ENCODE measurements around the gene EMP2.

Gene EMP2, protein sequence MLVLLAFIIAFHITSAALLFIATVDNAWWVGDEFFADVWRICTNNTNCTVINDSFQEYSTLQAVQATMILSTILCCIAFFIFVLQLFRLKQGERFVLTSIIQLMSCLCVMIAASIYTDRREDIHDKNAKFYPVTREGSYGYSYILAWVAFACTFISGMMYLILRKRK

DNA sequence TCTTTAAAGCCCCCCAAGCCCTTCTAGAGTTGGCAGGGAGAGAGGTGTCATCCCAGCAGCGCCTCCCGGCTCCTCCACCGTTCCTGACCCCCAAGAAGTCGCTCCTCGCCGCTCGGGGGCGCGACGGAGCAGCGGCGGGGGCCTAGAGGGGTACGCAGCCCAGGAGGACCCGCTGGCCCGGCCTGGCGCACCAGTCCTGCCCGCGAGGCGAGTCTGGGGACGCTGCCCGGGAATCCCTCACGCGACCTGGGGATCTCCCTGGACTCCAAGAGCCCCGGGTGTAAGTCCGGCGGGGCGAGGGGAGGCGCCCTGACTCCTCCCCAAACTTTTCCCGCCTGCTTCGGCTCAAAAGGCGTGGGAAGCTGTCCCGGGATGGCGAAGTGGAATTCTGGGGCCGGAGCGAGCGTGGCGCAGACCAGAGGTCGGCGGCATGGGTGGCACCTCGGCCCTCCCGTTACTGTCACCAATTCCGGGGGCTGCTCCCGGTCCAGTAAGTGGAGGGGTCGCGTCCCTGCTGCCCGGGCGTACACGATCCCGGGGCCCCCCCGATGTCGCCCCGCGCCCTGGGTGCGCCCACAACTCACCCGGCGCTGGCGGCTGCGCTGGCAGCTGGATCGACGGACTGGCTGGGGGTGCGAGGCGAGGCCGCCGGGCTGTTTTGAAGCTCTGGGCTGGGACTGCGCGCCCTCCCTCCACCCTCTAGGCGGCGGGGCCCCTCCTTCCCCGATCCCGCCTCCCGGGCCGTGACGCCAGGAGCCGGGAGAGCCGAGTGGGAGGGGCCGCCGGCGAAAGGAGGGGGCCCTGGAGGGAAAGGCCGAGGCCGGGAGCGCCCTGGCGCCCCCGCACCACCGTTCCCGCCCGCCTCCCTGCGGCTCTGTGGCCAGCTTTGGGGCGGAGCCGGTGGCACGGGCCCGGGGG is at the start of gene EMP2:
EMP2 (minus strand) TSS at position 634 of the 918 bp plus-strand sequence. CDS start 32,981 bp downstream, outside the sequence.
- TF ChIP-seq, protein P1, sequence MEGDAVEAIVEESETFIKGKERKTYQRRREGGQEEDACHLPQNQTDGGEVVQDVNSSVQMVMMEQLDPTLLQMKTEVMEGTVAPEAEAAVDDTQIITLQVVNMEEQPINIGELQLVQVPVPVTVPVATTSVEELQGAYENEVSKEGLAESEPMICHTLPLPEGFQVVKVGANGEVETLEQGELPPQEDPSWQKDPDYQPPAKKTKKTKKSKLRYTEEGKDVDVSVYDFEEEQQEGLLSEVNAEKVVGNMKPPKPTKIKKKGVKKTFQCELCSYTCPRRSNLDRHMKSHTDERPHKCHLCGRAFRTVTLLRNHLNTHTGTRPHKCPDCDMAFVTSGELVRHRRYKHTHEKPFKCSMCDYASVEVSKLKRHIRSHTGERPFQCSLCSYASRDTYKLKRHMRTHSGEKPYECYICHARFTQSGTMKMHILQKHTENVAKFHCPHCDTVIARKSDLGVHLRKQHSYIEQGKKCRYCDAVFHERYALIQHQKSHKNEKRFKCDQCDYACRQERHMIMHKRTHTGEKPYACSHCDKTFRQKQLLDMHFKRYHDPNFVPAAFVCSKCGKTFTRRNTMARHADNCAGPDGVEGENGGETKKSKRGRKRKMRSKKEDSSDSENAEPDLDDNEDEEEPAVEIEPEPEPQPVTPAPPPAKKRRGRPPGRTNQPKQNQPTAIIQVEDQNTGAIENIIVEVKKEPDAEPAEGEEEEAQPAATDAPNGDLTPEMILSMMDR (IDR thresholded peaks at IDR 0.05; ENCODE audit: low read depth, low read length, poor library complexity, severe bottlenecking), result no peak
- peak; percentile 50; the same call in 1 of the 2 replicates for TF ChIP-seq EZH2phosphoT487 (IDR thresholded peaks at IDR 0.05; ENCODE audit: borderline replicate concordance, low read length)
- Histone ChIP-seq H3K36me3 (ENCODE audit: control insufficient read depth, low read length) (no peaks in the 10 kb centered on the region), H3K27me3 (ENCODE audit: control insufficient read depth, low read length) (peaks cover 66% of the 10 kb centered on the region), H3K9me3 (ENCODE audit: control insufficient read depth, insufficient read depth, low read length) (no peaks in the 10 kb centered on the region), H3K4me2 (ENCODE audit: low read length) (no peak within 1 kb of the TSS), H4K20me1 (ENCODE audit: control insufficient read depth, insufficient read depth, low read depth, low read length) (no peaks in the 10 kb centered on the region), H3K79me2 (ENCODE audit: control insufficient read depth, low read length) (no peaks in the 10 kb centered on the region), H3K27ac (ENCODE audit: low read depth, low read length) (no peak within 1 kb of the TSS), H3K4me3 (ENCODE audit: low read length) (no peak within 1 kb of the TSS), H3F3A (ENCODE audit: control insufficient read depth, insufficient read depth) (no peaks in the 10 kb centered on the region), H3K4me1 (ENCODE audit: control insufficient read depth, low read length) (no peaks in the 10 kb centered on the region), H3K9me2 (replicated peaks; ENCODE audit: control insufficient read depth, low read length) (no peaks in the 10 kb centered on the region)

DNA sequence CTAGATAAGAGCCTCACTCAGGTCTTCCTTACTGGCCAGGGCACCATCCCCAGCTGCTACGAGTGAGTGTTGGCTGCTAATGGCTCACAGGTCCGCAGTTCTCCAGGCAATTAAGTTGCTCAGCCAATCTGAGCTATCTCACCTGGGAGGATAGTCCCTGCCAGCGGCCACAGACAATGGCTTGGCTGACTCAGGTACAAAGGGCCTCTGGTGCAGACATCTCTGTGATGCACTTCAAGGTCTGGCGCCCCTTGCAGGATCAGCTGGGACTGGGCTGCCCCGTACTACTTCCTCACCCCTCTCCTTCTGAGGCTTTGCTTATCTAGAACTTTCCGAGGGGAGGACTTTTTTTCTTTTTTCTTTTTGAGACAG is 49.2 kb upstream of the EMP2 start:
- H3K27ac ChIP-seq (ENCODE audit: low read depth, low read length), result no peak overlapping the region
- H3K79me2 ChIP-seq (ENCODE audit: control insufficient read depth, low read length), result no peaks in the 10 kb centered on the region
- no peaks in the 10 kb centered on the region for H3K27me3 ChIP-seq (ENCODE audit: control insufficient read depth, low read length)
- H3K9me3 ChIP-seq (ENCODE audit: control insufficient read depth, insufficient read depth, low read length), result no peaks in the 10 kb centered on the region
- no peaks in the 10 kb centered on the region for H3K4me1 ChIP-seq (ENCODE audit: control insufficient read depth, low read length)
- H3K4me2 ChIP-seq (ENCODE audit: low read length), result no peak overlapping the region
- H4K20me1 ChIP-seq (ENCODE audit: control insufficient read depth, insufficient read depth, low read depth, low read length), result no peaks in the 10 kb centered on the region
- H3K36me3 ChIP-seq (ENCODE audit: control insufficient read depth, low read length), result no peaks in the 10 kb centered on the region
- no peaks in the 10 kb centered on the region for H3K9me2 ChIP-seq (replicated peaks; ENCODE audit: control insufficient read depth, low read length)
- no peak for TF ChIP-seq EZH2phosphoT487 (IDR thresholded peaks at IDR 0.05; ENCODE audit: borderline replicate concordance, low read length)
- TF ChIP-seq, protein P1 (IDR thresholded peaks at IDR 0.05; ENCODE audit: low read depth, low read length, poor library complexity, severe bottlenecking), result no peak
- H3K4me3 ChIP-seq (ENCODE audit: low read length), result no peak overlapping the region
- no peaks in the 10 kb centered on the region for H3F3A ChIP-seq (ENCODE audit: control insufficient read depth, insufficient read depth)

DNA sequence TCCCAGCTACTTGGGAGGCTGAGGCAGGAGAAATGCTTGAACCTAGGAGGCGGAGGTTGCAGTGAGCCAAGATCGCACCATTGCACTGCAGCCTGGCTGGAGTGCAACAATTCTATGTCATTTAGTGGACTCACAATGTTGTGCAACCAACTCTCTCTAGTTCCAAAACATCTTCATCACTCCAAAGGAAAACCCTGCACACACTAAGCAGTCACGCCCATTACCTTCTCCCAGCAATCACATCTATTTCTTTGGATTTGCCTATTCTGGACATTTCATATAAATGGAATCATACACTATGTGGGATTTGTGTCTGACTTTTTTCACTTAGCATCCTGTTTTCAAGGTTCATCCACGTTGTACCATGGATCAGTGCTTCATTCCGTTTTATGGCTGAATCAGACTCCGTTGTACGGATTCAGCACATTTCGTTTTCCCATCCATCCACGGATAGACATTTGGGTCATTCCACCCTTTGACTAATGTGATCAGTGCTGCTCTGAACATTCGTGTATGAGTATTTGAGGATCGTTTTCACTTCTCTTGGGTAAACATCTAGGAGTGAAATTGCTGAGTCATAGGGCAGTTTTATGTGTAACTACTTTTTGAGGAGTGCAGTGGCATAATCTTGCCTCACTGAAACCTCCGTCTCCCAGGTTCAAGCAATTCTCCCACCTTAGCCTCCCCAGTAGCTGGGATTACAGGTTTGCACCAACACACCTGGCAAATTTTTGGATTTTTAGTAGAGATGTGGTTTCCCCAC is 45.4 kb upstream of the EMP2 start:
- Histone ChIP-seq H3K4me2 (ENCODE audit: low read length) (no peak overlapping the region), H3K36me3 (ENCODE audit: control insufficient read depth, low read length) (no peaks in the 10 kb centered on the region), H3K27me3 (ENCODE audit: control insufficient read depth, low read length) (no peaks in the 10 kb centered on the region), H3K27ac (ENCODE audit: low read depth, low read length) (no peak overlapping the region), H3K4me1 (ENCODE audit: control insufficient read depth, low read length) (no peaks in the 10 kb centered on the region), H3K79me2 (ENCODE audit: control insufficient read depth, low read length) (no peaks in the 10 kb centered on the region), H3K4me3 (ENCODE audit: low read length) (no peak overlapping the region), H3K9me3 (ENCODE audit: control insufficient read depth, insufficient read depth, low read length) (no peaks in the 10 kb centered on the region), H4K20me1 (ENCODE audit: control insufficient read depth, insufficient read depth, low read depth, low read length) (no peaks in the 10 kb centered on the region), H3K9me2 (replicated peaks; ENCODE audit: control insufficient read depth, low read length) (no peaks in the 10 kb centered on the region), H3F3A (ENCODE audit: control insufficient read depth, insufficient read depth) (no peaks in the 10 kb centered on the region)
- TF ChIP-seq, protein P1 (IDR thresholded peaks at IDR 0.05; ENCODE audit: low read depth, low read length, poor library complexity, severe bottlenecking), result no peak
- TF ChIP-seq EZH2phosphoT487 (IDR thresholded peaks at IDR 0.05; ENCODE audit: borderline replicate concordance, low read length), result no peak
